Glomerular endothelial cell (primary cell): ENCODE measurements around the gene SDC1. TPM values are rescaled to one million over a fixed set of nuclear protein-coding genes. Genes with fewer than 3 reads are reported as not detected.

Experiments used
- DNase-seq: peaks from one replicate; pipeline ENCODE4 v3.0.0-alpha.2; 2011; ENCODE audit warnings: low read depth, low spot score; ENCODE audit errors: extremely low read depth
- total RNA-seq: library from RNA; depleted of rRNA; stranded (reverse); fragments of >200 nt; gene quantifications from 2 replicates; pipeline ENCODE4 v1.2.3, GENCODE V29; 2015

Gene SDC1
- total RNA-seq, 1 donor from 2014 or later, result 7.4 TPM

DNA sequence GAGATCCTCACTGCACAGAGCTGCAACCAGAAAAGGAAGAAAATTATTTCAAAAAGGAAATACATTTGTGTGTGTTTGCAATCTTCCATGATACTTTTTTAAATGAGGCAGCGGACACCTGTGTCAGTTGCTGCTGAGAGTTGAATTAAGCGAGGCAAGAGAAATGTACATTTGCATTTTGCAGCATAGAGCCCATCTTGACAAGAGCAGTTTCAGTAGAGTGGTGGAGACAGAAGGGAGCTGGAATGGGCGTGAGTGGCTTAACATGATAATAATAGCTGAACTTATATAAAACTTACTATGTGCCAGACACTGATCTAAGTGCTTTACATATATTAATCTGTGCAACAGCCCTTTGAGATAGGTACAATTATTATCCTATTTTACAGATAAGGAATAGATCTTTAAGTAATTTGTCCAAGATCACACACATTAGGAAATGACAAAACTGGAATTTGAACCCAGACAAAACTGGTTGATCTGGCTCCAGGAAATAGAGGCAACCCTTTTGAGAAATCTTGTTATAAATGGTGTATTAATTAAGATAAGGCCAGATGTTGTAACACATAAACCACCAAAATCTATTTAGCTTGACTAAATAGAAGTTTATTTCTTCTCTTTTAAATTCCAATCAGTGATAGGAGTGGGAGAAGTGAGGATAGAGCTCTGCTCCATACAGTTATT lies 68.7 kb downstream of the SDC1 start:
- DNase-seq, result no peak

DNA sequence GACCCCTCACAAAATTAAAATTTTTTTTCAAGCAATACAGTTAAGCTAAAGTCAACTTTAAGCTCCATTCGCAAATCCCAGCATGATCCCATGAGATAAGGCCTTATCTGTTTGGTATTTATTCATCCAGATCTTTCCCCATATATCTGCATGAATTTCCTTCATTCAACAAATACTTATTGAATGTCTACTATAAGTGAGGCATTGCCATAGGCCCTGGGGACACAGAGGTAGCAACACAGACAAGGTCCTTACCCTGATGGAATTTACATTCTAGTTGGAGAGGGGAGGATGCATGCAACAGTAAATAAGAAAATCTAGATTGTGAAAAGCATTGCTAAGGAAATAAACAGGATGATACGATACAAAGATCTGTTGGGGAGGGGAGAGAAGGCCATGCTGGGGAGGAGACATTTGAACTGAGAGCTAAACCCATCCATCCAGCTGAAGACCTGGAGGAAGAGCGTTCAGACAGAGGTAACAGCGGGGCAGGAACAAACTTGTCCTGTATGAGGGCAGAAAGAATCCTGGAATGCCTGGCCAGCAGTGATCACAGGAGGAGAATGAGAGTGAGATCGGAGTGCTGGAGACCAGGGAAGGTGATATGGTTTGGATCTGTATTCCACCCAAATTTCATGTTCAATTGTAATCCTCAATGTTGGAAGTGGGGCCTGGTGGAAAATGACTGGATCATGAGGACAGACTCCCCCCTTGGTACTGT lies 71.6 kb downstream of the SDC1 start:
- no peak for DNase-seq

DNA sequence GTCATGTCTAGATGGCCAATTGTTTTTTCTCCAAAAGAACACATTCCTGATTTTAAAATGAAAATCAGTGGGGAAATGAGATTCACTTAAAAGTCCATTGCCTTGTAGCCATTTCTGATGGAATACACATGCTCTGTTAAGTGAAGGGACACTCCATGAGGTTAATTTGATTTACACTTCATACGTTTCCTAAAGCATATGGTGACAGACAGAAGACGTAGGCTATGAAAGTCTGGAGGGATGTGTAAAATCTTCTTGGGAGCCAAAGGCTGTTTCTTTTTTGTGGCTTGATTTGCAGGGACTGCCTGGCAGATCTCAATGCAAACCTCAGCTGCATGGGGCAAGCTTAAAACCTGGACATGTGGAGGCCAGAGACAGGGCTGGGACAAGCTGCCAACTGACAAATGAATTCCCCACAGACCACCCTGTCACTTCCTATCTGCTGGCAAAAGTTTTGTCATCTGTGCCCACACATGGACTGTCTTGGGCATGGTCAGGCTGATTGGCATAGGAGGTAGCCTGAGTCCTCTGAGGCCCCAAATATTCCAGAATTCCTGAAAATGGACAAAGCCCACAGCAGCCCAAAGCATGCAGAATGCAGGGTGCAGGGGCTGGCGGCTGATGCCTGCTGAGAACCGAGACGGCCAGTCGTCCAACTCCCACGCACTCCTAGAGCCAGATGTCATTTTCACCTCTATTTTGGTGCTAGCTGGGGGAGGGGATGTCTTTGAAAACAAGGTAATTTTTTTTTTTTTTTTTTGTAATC lies 73.9 kb downstream of the SDC1 start:
- DNase-seq, result no peak

Other genes starting within 250 kb of the SDC1 start
- gene WDR35, start 235.0 kb downstream of the SDC1 start, total RNA-seq, result 5.2 and 5.7 TPM in 2 replicates
- gene MATN3, start 212.5 kb downstream of the SDC1 start, total RNA-seq, result 1.9 and 3.6 TPM in 2 replicates
- gene LAPTM4A, start 173.5 kb downstream of the SDC1 start, total RNA-seq, result 158 and 175 TPM in 2 replicates
- 39.1 and 55.0 TPM in 2 replicates for gene PUM2, start 125.7 kb upstream of the SDC1 start, total RNA-seq
- 360 and 1,321 TPM in 2 replicates for gene RHOB, start 221.9 kb upstream of the SDC1 start, total RNA-seq